Measurements from ENCODE around the gene SOX10. TPM values are rescaled to one million over a fixed set of nuclear protein-coding genes. Genes with fewer than 3 reads are reported as not detected.
"Not testable (repeated sequence)": the region's sequence is repeated elsewhere in the genome, so short reads cannot be mapped to it uniquely, and the experiment has no call there.

The SOX10 gene
- total RNA-seq, 2 experiments from 2014 or later: not detected

- H3K9me3 ChIP-seq (ENCODE audit: low read length): no peaks in the 10 kb centered on the region
- CTCF ChIA-PET (ENCODE audit: unreplicated experiment): no interaction called here
- no peaks in the 10 kb centered on the region for H4K20me1 ChIP-seq (ENCODE audit: insufficient read depth, low read length)
- no peaks in the 10 kb centered on the region for H3K36me3 ChIP-seq (ENCODE audit: insufficient read depth, low read length)
- POLR2A ChIA-PET: interaction anchor here (0.5 kb wide), 1 partner anchor 11 kb away, joined by 3 read pairs; no protein-coding TSS in a partner anchor
- H3K9me2 ChIP-seq (ENCODE audit: insufficient read depth, low read length): no peaks in the 10 kb centered on the region
- no peak overlapping the region for H3K27ac ChIP-seq (ENCODE audit: low read depth, low read length, poor library complexity, severe bottlenecking)
- intact Hi-C loops (cut with micrococcal nuclease; ENCODE audit: unreplicated experiment): no loop called here
- H3K79me2 ChIP-seq (ENCODE audit: insufficient read depth, low read depth, low read length): no peaks in the 10 kb centered on the region
- TF ChIP-seq EZH2phosphoT487 (IDR thresholded peaks at IDR 0.05; ENCODE audit: borderline replicate concordance, low read depth, low read length) (no peak), CTCF (conservative IDR thresholded peaks at IDR 0.05; ENCODE audit: low read length) (no peak)
- no peak for DNase-seq (ENCODE audit: low spot score)
- H3K4me1 ChIP-seq (ENCODE audit: insufficient read depth, low read length, poor library complexity, severe bottlenecking): no peaks in the 10 kb centered on the region
- H3K4me2 ChIP-seq (ENCODE audit: low read length): no peak overlapping the region
- no peak overlapping the region for H3K4me3 ChIP-seq (ENCODE audit: low read depth, low read length, poor library complexity, severe bottlenecking)
- H2AFZ ChIP-seq (ENCODE audit: low read length): no peak overlapping the region
- no TSS peak for BruUV-seq (replicated peaks)
These were observed 7.8 kb downstream of the SOX10 start for GRCh38 chr22:37976547-37976946.

- H3K9me3 ChIP-seq (ENCODE audit: low read length); H3K4me1 ChIP-seq (ENCODE audit: insufficient read depth, low read length, poor library complexity, severe bottlenecking); CTCF ChIA-PET (ENCODE audit: unreplicated experiment); intact Hi-C loops (cut with micrococcal nuclease; ENCODE audit: unreplicated experiment); BruUV-seq (replicated peaks); H3K79me2 ChIP-seq (ENCODE audit: insufficient read depth, low read depth, low read length); H2AFZ ChIP-seq (ENCODE audit: low read length); H3K4me2 ChIP-seq (ENCODE audit: low read length); H3K4me3 ChIP-seq (ENCODE audit: low read depth, low read length, poor library complexity, severe bottlenecking); POLR2A ChIA-PET; DNase-seq (ENCODE audit: low spot score); H3K27ac ChIP-seq (ENCODE audit: low read depth, low read length, poor library complexity, severe bottlenecking); H3K36me3 ChIP-seq (ENCODE audit: insufficient read depth, low read length); H3K9me2 ChIP-seq (ENCODE audit: insufficient read depth, low read length); H4K20me1 ChIP-seq (ENCODE audit: insufficient read depth, low read length): not testable (repeated sequence)
These were observed 8.3 kb downstream of the SOX10 start for GRCh38 chr22:37976022-37976421.

GRCh38 chr22:37975153-37975552 lies 9.2 kb downstream of the SOX10 start:
- Histone ChIP-seq H3K36me3 (ENCODE audit: insufficient read depth, low read length) (no peaks in the 10 kb centered on the region), H4K20me1 (ENCODE audit: insufficient read depth, low read length) (no peaks in the 10 kb centered on the region), H3K4me1 (ENCODE audit: insufficient read depth, low read length, poor library complexity, severe bottlenecking) (no peaks in the 10 kb centered on the region), H3K79me2 (ENCODE audit: insufficient read depth, low read depth, low read length) (no peaks in the 10 kb centered on the region), H3K4me3 (ENCODE audit: low read depth, low read length, poor library complexity, severe bottlenecking) (no peak overlapping the region), H3K4me2 (ENCODE audit: low read length) (no peak overlapping the region), H3K9me3 (ENCODE audit: low read length) (no peaks in the 10 kb centered on the region), H3K27ac (ENCODE audit: low read depth, low read length, poor library complexity, severe bottlenecking) (no peak overlapping the region), H2AFZ (ENCODE audit: low read length) (no peak overlapping the region), H3K9me2 (ENCODE audit: insufficient read depth, low read length) (no peaks in the 10 kb centered on the region)
- ChIA-PET POLR2A (interaction anchor here (0.6 kb wide), 1 partner anchor 86 kb away, joined by 3 read pairs; no protein-coding TSS in a partner anchor), CTCF (ENCODE audit: unreplicated experiment) (no interaction called here)
- no peak for DNase-seq (ENCODE audit: low spot score)
- BruUV-seq (replicated peaks): no TSS peak
- no peak for TF ChIP-seq EZH2phosphoT487 (IDR thresholded peaks at IDR 0.05; ENCODE audit: borderline replicate concordance, low read depth, low read length)
- intact Hi-C loops (cut with micrococcal nuclease; ENCODE audit: unreplicated experiment): no loop called here

All from OCI-LY7 (cell line).